Thyroid gland (tissue), 4 donors: ENCODE measurements around the gene PEX12. TPM values are rescaled to one million over a fixed set of nuclear protein-coding genes. Genes with fewer than 3 reads are reported as not detected.
A peak's percentile ranks its signal among the peaks of the same experiment; 100 is the strongest.

Experiments used
- DNase-seq, 2 donors: peaks; one replicate each; pipeline ENCODE4 v3.0.0-alpha.2; 2019
- H3K27ac ChIP-seq, 3 donors: fragments of 200-600 bp; sonication (generic); 1 replicate in 2 of 3; 2 replicates in 1 of 3; pipeline ENCODE4 v1.5.1; 2016 to 2019; ENCODE audit warnings: mild to moderate bottlenecking in 1 of 3, moderate library complexity in 1 of 3
- H3K27me3 ChIP-seq: fragments of 200-600 bp; sonication (generic); one replicate; pipeline ENCODE4 v1.5.1; 2019
- H3K36me3 ChIP-seq, 2 donors: fragments of 200-600 bp; sonication (generic); one replicate each; pipeline ENCODE4 v1.5.1; 2016 to 2019
- H3K4me1 ChIP-seq, 2 donors: fragments of 200-600 bp; sonication (generic); one replicate each; pipeline ENCODE4 v1.5.1; 2017 to 2019
- H3K4me3 ChIP-seq, 3 donors: fragments of 200-600 bp; sonication (generic); replicated peaks in 1 of 3; 1 replicate in 2 of 3; 2 replicates in 1 of 3; pipeline ENCODE4 v1.5.1; 2016; ENCODE audit warnings: mild to moderate bottlenecking in 1 of 3
- H3K9me3 ChIP-seq: fragments of 200-600 bp; sonication (generic); one replicate; pipeline ENCODE4 v1.5.1; 2017
- CTCF ChIP-seq, 6 experiments: fragments of 200-600 bp in 3 of 6; fragments of 450-650 bp in 3 of 6; sonication (generic) in 3 of 6; IDR thresholded peaks; one replicate each; pipeline ENCODE4 v1.5.1; 2016 to 2019; ENCODE audit warnings: antibody characterized with exemption in 6 of 6, mild to moderate bottlenecking in 2 of 6, inconsistent platforms in 1 of 6, moderate library complexity in 1 of 6
- POLR2A ChIP-seq, 2 donors: fragments of 450-650 bp; IDR thresholded peaks; one replicate each; pipeline ENCODE4 v1.6.1; 2017; ENCODE audit warnings: antibody characterized with exemption in 2 of 2, mild to moderate bottlenecking in 2 of 2, moderate library complexity in 1 of 2
- WGBS, 2 donors: methylation state at CpG; one replicate each; pipeline ENCODE4 v1.1.5; 2017; 5-methylcytosine and 5-hydroxymethylcytosine counted together
- intact Hi-C: fragments of 100-400 bp; cut with DNase I; formaldehyde crosslinking; loops from one replicate; pipeline ENCODE4 v1.15.1; 2023
- total RNA-seq, 4 donors: library from RNA; depleted of rRNA; stranded (reverse); fragments of >200 nt; gene quantifications; one replicate each; pipeline ENCODE4 v1.2.3, GENCODE V29; 2016

PEX12 gene
- total RNA-seq, 4 donors from 2014 or later, result 6.1 to 12.0 (median 9.8) TPM

GRCh38 chr17:35584061-35584460 is 5.7 kb upstream of the PEX12 start:
- no peak overlapping the region for H3K27ac ChIP-seq
- intact Hi-C loops, result no loop called here
- peaks cover 10 to 13% of the 10 kb centered on the region in 2 donors for H3K4me1 ChIP-seq
- no peaks in the 10 kb centered on the region for H3K36me3 ChIP-seq
- TF ChIP-seq CTCF (IDR thresholded peaks at IDR 0.05), result no peak
- no peak for TF ChIP-seq POLR2A (IDR thresholded peaks at IDR 0.05)
- no peak for DNase-seq
- no peaks in the 10 kb centered on the region for H3K27me3 ChIP-seq
- no peaks in the 10 kb centered on the region for H3K9me3 ChIP-seq
- H3K4me3 ChIP-seq, result no peak overlapping the region
- WGBS, 2 donors, result 82 to 86% methylated on average over 1 of the region's 1 CpG

- WGBS, 2 donors, result 3 to 4% methylated on average over 11 of the region's 11 CpGs
Measured at GRCh38 chr17:35578929-35579432, 610 bp upstream of the PEX12 start.

GRCh38 chr17:35577830-35578196 is 558 bp downstream of the PEX12 start:
- H3K36me3 ChIP-seq, result peaks cover 4 to 16% of the 10 kb centered on the region in 2 donors
- no peaks in the 10 kb centered on the region for H3K27me3 ChIP-seq
- intact Hi-C loops, result no loop called here
- no peak for TF ChIP-seq POLR2A (IDR thresholded peaks at IDR 0.05)
- TF ChIP-seq CTCF (IDR thresholded peaks at IDR 0.05), result no peak
- H3K27ac ChIP-seq, result peak overlapping the region; percentile 79 to 89 (median 86)
- DNase-seq, result peak; percentile 13 to 21
- H3K4me1 ChIP-seq, result peaks cover 10 to 17% of the 10 kb centered on the region in 2 donors
- peak overlapping the region; percentile 68 to 79 (median 77) for H3K4me3 ChIP-seq
- WGBS, 2 donors, result 1 to 4% methylated on average over 8 of the region's 8 CpGs
- no peaks in the 10 kb centered on the region for H3K9me3 ChIP-seq

More at GRCh38 chr17:35578929-35579432, 610 bp upstream of the PEX12 start:
- peak overlapping the region; percentile 68 to 79 (median 77) for H3K4me3 ChIP-seq
- peak overlapping the region; percentile 79 to 89 (median 86) for H3K27ac ChIP-seq
- no peaks in the 10 kb centered on the region for H3K9me3 ChIP-seq
- H3K36me3 ChIP-seq, result peaks cover 4 to 13% of the 10 kb centered on the region in 2 donors
- no peak for DNase-seq
- intact Hi-C loops, result no loop called here
- H3K27me3 ChIP-seq, result no peaks in the 10 kb centered on the region
- TF ChIP-seq CTCF (IDR thresholded peaks at IDR 0.05) (no peak), POLR2A (IDR thresholded peaks at IDR 0.05) (no peak)
- peaks cover 10 to 17% of the 10 kb centered on the region in 2 donors for H3K4me1 ChIP-seq

- Histone ChIP-seq H3K27ac (no peak overlapping the region), H3K36me3 (peaks cover 4 to 16% of the 10 kb centered on the region in 2 donors), H3K27me3 (no peaks in the 10 kb centered on the region), H3K4me3 (no peak overlapping the region), H3K4me1 (peaks cover 15 to 17% of the 10 kb centered on the region in 2 donors), H3K9me3 (no peaks in the 10 kb centered on the region)
- WGBS, 2 donors, result 85 to 92% methylated on average over 3 of the region's 3 CpGs
- intact Hi-C loops, result no loop called here
- TF ChIP-seq CTCF (IDR thresholded peaks at IDR 0.05), result no peak
- TF ChIP-seq POLR2A (IDR thresholded peaks at IDR 0.05), result no peak
- DNase-seq, result no peak
Measured at GRCh38 chr17:35575759-35576158, 2.6 kb downstream of the PEX12 start.

GRCh38 chr17:35569405-35569804 is 9.0 kb downstream of the PEX12 start:
- Histone ChIP-seq H3K4me3 (no peak overlapping the region), H3K27me3 (no peaks in the 10 kb centered on the region), H3K4me1 (peaks cover 15 to 27% of the 10 kb centered on the region in 2 donors), H3K36me3 (peaks cover 2 to 5% of the 10 kb centered on the region in 2 donors), H3K27ac (no peak overlapping the region), H3K9me3 (no peaks in the 10 kb centered on the region)
- DNase-seq, result no peak
- no peak for TF ChIP-seq POLR2A (IDR thresholded peaks at IDR 0.05)
- no peak for TF ChIP-seq CTCF (IDR thresholded peaks at IDR 0.05)
- 77 to 87% methylated on average over 2 of the region's 2 CpGs for WGBS, 2 donors
- intact Hi-C loops, result loop anchor here (10.0 kb wide), 1 partner anchor 325 kb away; the partner anchor contains the start of gene SLFN5
